Tongue (tissue), 2 donors: Measurements from ENCODE around the gene CRKL. TPM values are rescaled to one million over a fixed set of nuclear protein-coding genes. Genes with fewer than 3 reads are reported as not detected.
A peak's percentile ranks its signal among the peaks of the same experiment; 100 is the strongest.
"Not testable (repeated sequence)": the region's sequence is repeated elsewhere in the genome, so short reads cannot be mapped to it uniquely, and the experiment has no call there.

ENCODE experiments used
- DNase-seq: peaks from one replicate; pipeline ENCODE4 v3.0.0-alpha.2; 2015
- total RNA-seq: library from RNA; depleted of rRNA; stranded (reverse); fragments of >200 nt; gene quantifications from one replicate; pipeline ENCODE4 v1.2.3, GENCODE V29; 2014

The CRKL gene, protein sequence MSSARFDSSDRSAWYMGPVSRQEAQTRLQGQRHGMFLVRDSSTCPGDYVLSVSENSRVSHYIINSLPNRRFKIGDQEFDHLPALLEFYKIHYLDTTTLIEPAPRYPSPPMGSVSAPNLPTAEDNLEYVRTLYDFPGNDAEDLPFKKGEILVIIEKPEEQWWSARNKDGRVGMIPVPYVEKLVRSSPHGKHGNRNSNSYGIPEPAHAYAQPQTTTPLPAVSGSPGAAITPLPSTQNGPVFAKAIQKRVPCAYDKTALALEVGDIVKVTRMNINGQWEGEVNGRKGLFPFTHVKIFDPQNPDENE
- 69.5 TPM for total RNA-seq

DNA sequence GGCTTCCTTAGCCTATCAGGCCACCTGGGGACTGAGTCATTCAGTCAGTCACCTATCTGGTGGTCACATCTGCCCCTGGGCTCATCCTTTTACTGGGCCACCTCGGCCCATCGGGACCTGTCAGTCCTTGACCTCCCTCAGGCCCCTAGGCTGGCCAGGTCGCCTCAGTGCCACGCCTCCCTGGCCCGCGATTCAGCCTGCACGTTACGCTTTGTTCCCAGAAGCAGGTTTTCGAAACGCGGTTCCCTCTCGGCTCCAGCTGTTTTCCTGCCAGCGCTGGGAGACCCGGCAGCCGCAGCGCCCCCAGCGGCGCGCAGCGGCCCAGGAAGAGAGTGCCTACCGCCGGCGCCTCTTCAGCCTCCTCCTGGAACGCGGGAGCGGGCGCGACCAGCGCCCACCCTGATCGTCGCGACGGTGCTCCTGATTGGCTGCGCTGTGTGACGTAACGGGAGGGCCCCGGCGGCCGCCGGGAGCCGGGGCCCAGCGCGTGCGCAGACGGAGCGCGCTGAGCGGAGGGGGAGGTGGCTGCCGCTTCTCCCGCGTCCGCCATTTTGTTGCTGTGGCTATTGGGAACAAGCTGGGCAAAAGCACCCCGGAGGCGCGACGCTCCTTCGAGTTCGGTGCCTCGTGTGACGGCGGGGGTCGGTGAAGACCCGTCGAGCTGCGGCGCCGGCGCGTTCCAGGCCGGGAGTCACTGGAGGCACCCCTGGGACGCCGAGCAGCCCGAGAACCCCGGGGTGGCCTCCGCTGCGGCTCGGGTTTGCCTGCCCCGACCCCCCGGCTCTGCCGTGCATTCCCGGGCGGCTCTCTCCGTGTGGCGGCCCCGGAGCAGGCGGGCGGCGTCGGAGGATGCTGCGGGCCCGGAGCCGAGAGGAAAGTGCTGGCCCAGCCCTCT lies at the start of gene CRKL:
Gene CRKL (plus strand): TSS at position 492 of the 895 bp plus-strand sequence. CDS start 528 bp downstream, outside the sequence.
- DNase-seq = peak; percentile 99

DNA sequence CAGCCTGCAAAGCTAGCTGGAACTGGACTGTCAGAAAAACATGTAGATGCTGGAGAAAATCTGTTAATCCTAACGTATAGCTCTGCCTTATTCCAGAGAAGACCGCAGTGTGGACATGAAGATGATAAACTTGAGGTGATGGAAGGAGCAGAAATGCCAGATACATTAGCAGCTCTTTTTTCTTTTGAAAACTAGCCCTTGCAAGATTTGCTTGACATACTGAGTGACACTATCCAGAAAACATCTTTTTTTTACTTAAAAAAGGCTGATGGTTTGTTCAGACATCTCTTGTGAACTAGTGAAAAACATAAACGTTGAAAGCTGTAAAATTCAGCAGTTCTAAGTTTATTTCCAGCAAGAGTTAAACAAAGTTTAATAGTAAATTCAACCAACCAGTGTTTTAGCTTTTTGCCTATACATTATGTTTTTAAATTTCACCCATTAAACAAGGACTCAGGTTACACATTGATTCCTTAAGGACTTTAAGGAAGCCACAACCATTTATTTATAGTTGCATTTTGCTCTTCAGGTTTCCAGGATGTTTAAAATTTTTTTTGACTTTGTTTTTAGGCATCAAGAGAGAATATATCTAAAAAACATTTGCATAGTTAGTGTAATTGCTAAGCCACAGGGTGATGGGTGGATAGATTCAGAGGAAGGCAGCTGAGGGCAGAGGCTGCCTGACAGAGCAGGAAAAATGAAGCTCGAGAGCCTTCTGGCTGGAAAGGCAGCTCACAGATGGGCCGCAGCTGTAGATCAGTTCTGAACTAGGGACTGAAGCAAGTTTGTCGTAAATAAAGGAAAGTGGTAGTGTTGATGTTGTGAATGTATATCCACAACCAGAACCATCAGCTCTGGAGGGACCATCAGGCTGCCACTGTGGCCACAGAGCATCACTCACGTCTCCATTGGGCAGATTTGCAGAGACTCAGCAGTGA lies 48.9 kb upstream of the CRKL start:
- DNase-seq = no peak

DNA sequence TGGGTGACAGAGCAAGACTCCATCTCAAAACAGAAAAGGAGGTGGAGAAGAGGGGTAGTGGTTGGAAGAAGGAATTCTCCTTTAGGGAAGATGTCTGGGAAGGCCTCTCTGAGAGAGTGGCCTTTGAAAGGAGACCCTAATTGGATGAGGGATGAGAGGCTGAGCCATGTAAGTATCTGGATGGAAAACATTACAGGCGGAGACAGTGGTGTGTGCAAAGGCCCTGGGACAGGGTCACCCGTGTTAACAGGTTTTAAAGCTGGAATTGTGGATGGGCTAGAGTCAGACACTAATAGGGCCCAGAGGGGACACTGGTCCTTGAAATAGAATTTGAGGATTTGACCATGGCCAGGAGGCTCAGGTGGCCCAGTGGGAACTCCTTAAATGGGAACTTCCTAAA lies 48.0 kb upstream of the CRKL start:
- no peak for DNase-seq

DNA sequence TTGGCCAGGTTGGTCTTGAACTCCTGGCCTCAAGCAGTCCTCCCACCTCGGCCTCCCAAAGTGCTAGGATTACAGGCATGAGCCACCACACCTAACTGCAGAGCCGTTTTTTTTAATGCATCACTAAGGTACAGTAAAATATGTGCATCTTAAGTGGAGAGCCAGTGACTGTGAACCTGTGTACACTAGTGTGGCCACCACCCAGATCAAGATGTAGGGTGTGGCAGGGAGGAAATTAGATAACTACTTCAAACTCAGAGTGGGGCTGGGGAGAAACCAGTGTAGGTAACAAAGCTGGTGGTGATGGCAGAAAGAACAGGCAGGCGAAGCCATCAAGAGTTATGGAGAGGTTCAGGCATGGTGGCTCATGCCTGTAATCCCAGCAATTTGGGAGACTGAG lies 44.0 kb upstream of the CRKL start:
- DNase-seq = no peak

DNA sequence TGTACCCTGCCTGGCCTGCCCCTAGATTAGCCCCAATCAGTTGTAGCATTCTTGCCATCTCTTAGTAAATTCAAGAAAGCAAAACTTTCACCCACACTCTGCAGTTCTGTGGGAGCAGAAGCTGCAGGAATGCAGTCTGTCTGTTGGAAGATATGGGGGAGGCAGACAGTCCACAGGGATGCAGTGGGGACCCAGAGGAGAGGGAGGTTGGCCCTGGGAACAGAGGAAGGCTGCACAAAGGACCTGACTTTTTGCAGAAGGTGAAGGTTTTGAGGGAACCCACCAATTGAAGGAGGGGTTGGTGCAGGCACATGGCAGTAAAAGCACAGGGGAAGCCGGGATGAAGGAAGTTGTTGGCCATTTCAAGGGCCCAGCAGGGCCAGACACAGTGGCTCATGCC lies 41.9 kb upstream of the CRKL start:
- no peak for DNase-seq

DNA sequence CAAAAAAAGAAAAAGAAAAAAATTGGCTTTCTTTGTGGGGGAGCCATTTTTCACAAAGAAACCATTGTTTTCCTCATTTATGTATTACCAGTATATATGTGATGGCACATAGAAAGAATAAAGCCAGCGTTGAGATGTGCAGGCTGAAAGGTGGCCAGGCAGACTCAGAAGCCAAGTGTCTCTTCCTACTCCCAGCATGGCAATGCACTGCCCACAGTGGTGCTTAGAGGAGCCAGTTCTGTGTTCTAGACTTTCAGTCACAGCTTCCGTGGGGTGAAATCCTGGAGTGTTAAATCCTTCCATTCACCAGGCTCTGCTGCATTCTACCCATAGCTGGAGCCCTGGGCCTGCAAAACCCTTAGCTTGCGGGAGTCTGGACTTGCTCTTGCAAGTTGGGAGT lies 39.5 kb upstream of the CRKL start:
- no peak for DNase-seq

DNA sequence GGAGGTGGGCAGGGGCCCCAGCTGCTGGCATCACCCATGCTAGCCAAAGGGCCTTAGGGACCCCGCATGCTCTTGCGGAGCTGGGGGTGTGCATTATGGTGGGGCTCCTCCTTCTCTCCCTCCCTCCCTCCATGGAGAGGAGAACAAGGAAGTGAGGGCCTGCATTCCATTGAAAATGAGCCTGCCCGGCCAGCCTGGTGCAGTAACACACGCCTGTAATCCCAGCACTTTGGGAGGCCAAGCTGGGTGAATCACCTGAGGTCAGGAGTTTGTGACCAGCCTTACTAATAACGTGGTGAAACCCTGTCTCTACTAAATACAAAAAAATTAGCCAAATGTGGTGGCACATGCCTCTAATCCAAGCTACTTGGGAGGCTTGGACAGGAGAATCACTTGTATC lies 36.0 kb upstream of the CRKL start:
- no peak for DNase-seq

DNA sequence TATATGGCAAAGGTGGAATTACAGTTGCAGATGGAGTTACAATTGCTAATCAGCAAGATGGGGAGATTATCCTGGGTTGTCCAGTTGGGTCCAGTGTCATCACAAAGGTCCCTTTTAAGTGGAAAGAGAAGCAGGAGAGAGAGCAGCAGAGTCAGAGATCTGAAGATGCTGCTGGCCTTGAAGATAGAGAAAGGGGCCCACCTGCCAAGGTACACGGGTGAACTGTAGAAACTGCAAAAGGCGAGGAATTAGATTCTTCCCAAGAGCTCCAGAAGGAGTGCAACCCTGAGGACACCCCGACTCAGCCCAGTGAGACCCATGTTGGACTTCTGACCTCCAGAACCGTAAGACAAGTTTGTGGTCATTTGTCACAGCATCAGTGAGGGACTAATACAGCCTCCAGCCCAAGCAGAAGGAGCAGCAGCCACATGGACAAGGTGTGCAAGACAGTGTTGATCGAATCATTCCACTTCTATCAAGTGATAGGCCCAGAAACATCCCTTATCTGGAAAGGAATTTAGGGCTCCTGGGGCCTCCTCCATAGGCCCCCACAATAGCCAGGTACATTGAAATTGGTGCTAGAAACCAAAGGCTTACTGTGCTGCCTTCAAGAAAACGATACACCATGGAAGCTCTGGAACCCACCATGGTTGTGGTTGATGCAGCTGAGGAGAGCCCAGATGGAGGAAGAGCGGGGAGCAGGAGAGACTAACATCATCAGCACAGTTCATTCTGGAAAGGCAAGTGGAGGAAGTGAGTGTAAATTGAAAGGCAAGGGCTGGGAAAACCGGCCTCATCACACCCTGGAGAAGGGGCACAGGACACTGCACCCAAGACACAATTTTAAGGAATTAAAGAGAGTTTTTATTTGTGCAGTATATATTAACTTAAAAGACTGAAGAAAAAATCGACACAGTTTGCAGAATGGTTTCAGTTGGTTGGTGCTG lies 35.1 kb upstream of the CRKL start:
- no peak for DNase-seq

DNA sequence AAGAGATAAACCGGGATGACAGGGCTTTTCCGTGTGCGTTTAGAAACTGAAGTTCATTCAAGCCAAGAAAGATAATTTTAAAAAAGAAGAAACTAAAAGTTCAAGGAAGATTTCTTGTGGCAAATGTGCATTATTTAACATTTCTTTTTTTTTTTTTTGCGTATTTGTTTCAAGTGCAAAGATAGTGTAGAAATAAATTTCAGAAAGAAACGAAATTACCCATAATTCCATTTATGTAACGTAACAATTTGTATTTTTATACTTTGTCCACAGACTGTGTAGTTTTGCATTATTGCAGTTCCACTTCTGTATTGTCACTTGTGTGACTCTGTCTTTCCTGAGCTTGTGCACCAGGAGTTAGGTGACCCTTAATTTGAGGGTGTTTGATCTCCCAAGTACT lies 34.4 kb upstream of the CRKL start:
- DNase-seq = no peak

DNA sequence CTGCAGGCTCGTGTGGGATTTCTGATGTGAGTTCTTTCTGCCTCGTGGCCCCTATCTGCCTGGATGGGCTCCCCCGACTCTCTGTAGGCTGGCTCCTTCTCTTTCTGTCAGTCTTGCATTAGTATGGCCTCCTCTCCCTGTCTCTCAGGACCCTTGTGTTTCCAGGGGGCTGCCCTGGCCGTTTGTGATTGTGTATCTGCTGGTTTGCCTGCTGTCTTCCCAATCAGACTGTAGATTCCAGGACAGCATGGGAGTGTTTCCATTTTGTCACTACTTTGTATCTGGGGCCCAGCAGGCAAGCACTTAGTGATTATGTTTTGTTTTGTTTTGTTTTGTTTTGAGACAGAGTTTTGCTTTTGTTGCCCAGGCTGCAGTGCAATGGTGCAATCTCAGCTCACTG lies 32.8 kb upstream of the CRKL start:
- DNase-seq = no peak

DNA sequence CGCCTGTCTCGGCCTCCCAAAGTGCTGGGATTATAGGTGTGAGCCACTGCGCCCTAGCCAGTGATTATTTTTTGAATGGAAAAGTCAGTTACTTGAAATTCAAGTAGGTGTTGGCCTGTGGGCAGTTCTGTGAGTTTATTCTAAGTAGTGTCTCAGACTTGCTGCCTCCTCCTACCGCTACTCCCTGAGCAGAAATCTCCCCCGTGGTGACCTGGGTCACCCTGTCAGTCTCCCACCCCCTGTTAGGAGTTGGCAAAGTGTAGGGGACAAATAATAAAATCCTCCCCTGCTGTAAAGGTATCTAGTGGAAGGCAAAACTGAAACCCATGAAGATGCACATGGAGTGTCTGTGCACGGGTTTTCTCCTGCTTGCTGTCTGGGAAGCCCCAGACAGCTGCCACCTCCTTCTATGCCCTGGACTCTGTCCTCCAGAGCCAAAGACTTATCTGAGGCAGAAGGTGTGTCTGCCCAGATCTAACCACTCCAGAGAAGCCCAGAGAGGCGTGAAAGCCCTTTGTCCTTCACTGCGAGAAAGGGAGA lies 32.1 kb upstream of the CRKL start:
- no peak for DNase-seq

DNA sequence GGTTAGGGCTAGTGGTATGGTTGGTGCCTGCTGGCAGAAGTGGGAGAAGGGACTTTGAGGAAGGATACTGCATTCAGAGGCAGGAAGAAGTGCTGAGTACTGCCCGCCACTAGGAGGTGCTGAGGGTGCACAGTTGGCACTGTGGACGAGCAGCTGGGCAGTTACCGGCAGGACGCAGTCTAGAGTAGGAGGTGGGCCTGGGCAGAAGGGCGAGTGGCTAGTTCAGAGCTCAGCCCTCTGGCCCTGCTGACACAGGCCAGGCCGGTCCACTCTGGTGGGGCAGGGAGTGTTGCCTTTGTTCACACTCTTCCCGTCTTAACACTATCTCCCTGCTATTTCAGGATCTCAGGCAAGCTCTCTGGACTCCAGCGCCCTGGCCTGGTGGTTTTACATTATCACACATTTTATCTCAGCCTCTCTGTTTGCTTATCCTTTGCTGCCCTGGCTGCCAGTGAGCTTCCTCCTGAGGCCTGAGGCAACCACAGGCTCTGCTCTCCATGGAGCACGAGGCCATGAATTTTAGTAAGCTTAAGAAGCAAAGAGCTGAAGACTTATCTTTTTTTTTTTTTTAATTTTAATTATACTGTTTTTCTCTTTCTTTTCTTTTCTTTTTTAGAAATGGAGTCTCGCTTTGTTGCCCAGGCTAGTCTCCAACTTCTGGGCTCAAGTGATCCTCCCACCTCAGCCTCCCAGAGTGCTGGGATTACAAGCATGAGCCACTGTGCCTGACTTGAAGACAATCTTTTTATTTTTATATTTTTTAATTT lies 31.5 kb upstream of the CRKL start:
- DNase-seq = peak; percentile 68

DNA sequence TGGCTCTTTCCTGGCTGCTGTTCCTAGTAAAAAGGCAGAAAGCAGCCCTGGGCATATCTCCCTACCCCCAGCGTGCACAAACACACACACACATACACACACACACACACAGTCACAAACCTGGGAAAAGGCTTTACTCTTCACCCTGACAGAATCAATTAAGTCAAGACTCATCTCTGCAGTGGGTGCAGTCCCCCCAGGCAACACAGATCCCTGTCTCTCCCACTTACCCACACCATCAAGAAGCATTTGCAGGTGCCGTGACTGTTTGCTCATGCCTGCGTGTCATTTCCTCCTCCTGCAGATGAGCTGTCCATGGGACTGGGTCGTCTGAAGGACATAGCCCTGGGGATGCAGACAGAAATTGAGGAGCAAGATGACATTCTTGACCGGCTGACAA lies 29.8 kb upstream of the CRKL start:
- no peak for DNase-seq

DNA sequence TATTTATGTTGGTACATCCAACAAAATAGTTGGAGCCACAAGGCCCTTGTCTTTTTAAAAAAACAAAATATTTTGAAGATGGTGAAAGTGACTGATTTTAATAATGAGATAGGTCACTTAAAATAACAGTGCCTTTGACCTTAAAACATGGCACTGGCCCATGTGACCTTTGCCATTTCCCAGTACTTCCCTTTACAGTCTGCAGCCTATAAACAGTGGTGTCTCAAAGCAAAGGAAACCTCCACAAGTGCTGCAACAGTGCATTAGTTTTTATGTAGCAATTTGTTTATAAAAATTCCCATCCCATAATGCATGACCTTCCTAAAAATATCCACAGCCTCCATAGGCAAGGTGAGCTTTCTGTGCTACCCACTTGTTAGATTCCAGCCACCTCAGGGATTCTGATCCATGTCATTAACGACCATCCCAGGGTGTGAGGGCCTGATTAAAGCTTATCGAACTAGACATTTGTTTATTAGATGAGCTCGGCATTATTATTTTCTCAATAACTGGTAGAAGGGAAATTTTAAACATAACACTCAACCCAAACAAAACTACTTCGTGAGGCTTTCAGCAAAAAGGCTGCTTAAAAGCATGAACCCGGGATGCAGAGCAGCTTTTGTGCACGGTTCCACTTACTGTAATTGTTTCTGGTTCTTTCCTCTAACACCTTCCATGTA lies 28.0 kb upstream of the CRKL start:
- no peak for DNase-seq

DNA sequence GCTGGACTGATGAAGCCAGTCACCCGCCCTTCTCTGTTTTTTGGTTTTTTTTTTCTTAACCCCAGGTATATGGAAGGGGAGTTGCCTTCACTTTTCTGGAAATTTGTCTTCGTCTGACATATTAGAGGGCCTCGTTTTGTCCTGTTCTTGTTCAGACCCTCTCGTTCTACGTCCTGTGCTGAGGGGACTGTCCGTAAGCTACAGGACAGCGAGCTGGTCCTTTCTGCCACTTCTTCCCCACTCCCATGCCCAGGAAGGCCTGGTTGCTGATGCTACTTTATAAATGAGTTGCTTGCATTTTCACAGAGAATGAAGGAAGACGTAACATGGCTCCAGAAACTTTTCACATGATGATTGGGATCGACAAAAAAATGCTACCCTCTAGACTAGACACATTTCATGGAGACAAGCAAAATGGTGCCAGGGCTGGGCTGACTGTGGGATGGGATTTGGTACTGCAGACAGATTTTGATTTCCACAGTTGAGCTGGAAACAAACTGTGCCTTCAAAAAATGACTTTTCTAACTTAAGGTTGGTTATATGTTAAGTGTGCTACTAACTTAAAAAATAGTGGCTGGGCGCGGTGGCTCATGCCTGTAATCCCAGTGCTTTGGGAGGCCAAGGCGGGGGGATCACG lies 27.2 kb upstream of the CRKL start:
- DNase-seq = no peak

DNA sequence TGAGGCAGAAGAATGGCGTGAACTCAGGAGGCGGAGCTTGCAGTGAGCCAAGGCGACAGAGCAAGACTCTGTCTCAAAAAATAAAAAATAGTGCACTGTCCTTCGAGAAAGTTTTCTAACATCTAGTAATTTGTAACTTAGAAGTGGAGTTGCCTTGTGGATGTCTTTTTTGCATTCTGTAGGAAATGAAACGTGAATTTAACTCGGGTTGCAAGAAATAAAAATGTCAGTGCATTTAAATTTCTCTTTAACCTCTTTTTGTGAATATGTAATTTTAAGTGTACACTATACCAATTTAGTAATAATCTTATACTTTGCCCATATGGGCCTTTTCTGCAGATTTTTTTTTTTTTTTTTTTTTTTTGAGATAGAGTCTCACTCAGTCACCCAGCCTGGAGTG lies 26.2 kb upstream of the CRKL start:
- DNase-seq = no peak

DNA sequence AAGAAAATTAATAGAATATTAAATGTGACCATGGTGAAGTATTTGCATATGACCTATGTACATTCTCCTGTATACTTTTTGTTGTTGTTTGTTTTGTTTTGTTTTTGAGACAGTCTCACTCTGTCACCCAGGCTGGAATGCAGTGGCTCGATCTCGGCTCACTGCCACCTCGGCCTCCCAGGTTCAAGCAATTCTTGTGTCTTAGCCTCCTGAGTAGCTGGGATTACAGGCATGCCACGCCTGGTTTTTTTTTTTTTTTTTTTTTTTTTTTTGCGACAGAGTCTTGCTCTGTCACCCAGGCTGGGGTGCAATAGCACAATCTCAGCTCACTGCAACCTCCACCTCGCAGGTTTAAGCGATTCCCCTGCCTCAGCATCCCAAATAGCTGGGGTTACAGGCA lies 19.5 kb upstream of the CRKL start:
- not testable (repeated sequence) for DNase-seq

DNA sequence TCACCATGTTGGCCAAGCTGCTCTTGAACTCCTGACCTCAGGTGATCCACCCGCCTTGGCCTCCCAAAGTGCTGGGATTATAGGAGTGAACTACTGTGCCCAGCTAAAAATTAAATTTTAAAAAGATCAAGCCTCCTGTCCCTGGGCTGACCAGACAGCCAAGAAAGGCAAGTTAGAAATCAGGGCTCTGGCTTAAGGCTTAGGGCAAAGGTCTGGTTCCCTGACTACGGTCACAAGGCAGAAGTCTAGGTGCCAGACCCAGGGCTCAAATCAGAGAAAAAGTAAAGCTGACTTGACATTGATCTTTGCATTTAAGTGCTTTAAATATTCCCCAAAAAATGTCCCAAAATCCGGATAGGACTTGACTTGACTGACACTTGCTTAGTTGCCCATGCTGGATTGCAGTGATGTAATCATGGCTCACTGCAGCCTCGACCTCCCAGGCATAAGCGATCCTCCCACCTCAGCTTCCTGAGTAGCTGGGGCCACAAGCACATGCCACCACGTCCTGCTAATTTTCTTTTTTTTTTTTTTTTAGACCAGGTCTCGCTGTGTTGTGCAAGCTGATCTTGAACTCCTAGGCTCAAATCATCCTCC lies 17.3 kb upstream of the CRKL start:
- no peak for DNase-seq
